Liver (tissue), 9 donors: ENCODE results near the gene ELN. TPM values are rescaled to one million over a fixed set of nuclear protein-coding genes. Genes with fewer than 3 reads are reported as not detected.

ENCODE experiments used
- DNase-seq: peaks from one replicate; pipeline ENCODE4 v3.0.0-alpha.2; 2017; ENCODE audit warnings: low spot score
- H3K27ac ChIP-seq, 2 donors: one replicate each; pipeline ENCODE4 v1.7.0; 2013; ENCODE audit warnings: inconsistent platforms in 2 of 2, low read length in 2 of 2, control low read depth in 1 of 2, low read depth in 1 of 2, mild to moderate bottlenecking in 1 of 2
- H3K27me3 ChIP-seq, 4 donors: one replicate each; pipeline versions ENCODE4 v1.6.1 to v1.7.0; 2013; ENCODE audit warnings: low read length in 3 of 4, inconsistent platforms in 1 of 4, mild to moderate bottlenecking in 1 of 4, moderate library complexity in 1 of 4; ENCODE audit not compliant: control insufficient read depth in 4 of 4, insufficient read depth in 4 of 4
- H3K36me3 ChIP-seq, 4 donors: one replicate each; pipeline versions ENCODE4 v1.6.1 to v1.7.0; 2013; ENCODE audit warnings: low read length in 3 of 4, mild to moderate bottlenecking in 3 of 4, low read depth in 1 of 4, moderate library complexity in 1 of 4; ENCODE audit not compliant: control insufficient read depth in 4 of 4, insufficient read depth in 3 of 4
- H3K4me1 ChIP-seq, 4 donors: one replicate each; pipeline versions ENCODE4 v1.6.1 to v1.7.0; 2013; ENCODE audit warnings: low read length in 3 of 4, mild to moderate bottlenecking in 3 of 4, moderate library complexity in 1 of 4; ENCODE audit not compliant: control insufficient read depth in 4 of 4, insufficient read depth in 4 of 4
- H3K4me3 ChIP-seq, 3 donors: one replicate each; pipeline versions ENCODE4 v1.6.1 to v1.7.0; 2013; ENCODE audit warnings: low read length in 3 of 3, control low read depth in 1 of 3, low read depth in 1 of 3, mild to moderate bottlenecking in 1 of 3
- H3K9ac ChIP-seq, 2 donors: one replicate each; pipeline ENCODE4 v1.7.0; 2013; ENCODE audit warnings: low read length in 2 of 2, mild to moderate bottlenecking in 2 of 2, moderate library complexity in 2 of 2, control low read depth in 1 of 2, low read depth in 1 of 2
- H3K9me3 ChIP-seq, 4 donors: one replicate each; pipeline versions ENCODE4 v1.6.1 to v1.7.0; 2013; ENCODE audit warnings: low read length in 3 of 4; ENCODE audit not compliant: control insufficient read depth in 4 of 4
- ATF3 ChIP-seq: IDR thresholded peaks from 2 replicates; pipeline ENCODE4 v1.6.1; 2016; ENCODE audit warnings: antibody characterized with exemption
- CTCF ChIP-seq: fragments of 150-350 bp; IDR thresholded peaks from 2 replicates; pipeline ENCODE4 v1.5.1; 2017; ENCODE audit warnings: improper control_type of control experiment, low read depth, low read length; ENCODE audit not compliant: missing input control
- EGR1 ChIP-seq, 2 donors: IDR thresholded peaks; 2 replicates each; pipeline ENCODE4 v1.6.1; 2016 to 2018; ENCODE audit warnings: antibody characterized with exemption in 2 of 2, low read depth in 2 of 2
- FOXA1 ChIP-seq: IDR thresholded peaks from 2 replicates; pipeline ENCODE4 v1.6.1; 2016; ENCODE audit warnings: antibody characterized with exemption
- GABPA ChIP-seq, 2 donors: IDR thresholded peaks in 1 of 2; conservative IDR thresholded peaks in 1 of 2; 2 replicates each; pipeline ENCODE4 v1.6.1; 2016; ENCODE audit warnings: antibody characterized with exemption in 2 of 2, mild to moderate bottlenecking in 1 of 2, moderate library complexity in 1 of 2
- JUND ChIP-seq, 2 donors: IDR thresholded peaks; 2 replicates each; pipeline ENCODE4 v1.6.1; 2016; ENCODE audit warnings: antibody characterized with exemption in 2 of 2
- NR2F2 ChIP-seq: IDR thresholded peaks from 2 replicates; pipeline ENCODE4 v1.6.1; 2016; ENCODE audit warnings: antibody characterized with exemption
- RAD21 ChIP-seq, 2 donors: IDR thresholded peaks; 2 replicates each; pipeline ENCODE4 v1.6.1; 2016; ENCODE audit warnings: antibody characterized with exemption in 2 of 2, mild to moderate bottlenecking in 2 of 2
- REST ChIP-seq: IDR thresholded peaks from 2 replicates; pipeline ENCODE4 v1.6.1; 2016; ENCODE audit warnings: antibody characterized with exemption, mild to moderate bottlenecking
- RXRA ChIP-seq, 2 donors: IDR thresholded peaks; 2 replicates each; pipeline ENCODE4 v1.6.1; 2017 to 2018; ENCODE audit warnings: antibody characterized with exemption in 2 of 2, mild to moderate bottlenecking in 1 of 2
- SP1 ChIP-seq: IDR thresholded peaks from 2 replicates; pipeline ENCODE4 v1.6.1; 2018; ENCODE audit warnings: antibody characterized with exemption, mild to moderate bottlenecking
- TAF1 ChIP-seq: conservative IDR thresholded peaks from 2 replicates; pipeline ENCODE4 v1.6.1; 2016; ENCODE audit warnings: antibody characterized with exemption, mild to moderate bottlenecking
- ZBTB33 ChIP-seq: IDR thresholded peaks from 2 replicates; pipeline ENCODE4 v1.6.1; 2016; ENCODE audit warnings: antibody characterized with exemption
- WGBS: extraction: QIAGEN DNeasy Blood & Tissue Kit; methylation state at CpG from one replicate; pipeline ENCODE4 v1.1.7; 2013; 5-methylcytosine and 5-hydroxymethylcytosine counted together
- polyA plus RNA-seq, 2 donors: library from polyadenylated mRNA; stranded (reverse) in 1 of 2; unstranded in 1 of 2; fragments of 200-250 nt in 1 of 2; fragments of >200 nt in 1 of 2; fragmentation: Nextera tagmentation in 1 of 2; extraction: Ambion mirVana in 1 of 2; gene quantifications; one replicate each; pipeline versions ENCODE4 v1.2.1 to v1.2.3, GENCODE V29; 2013 to 2015
- total RNA-seq, 2 donors: library from RNA; depleted of rRNA; stranded (reverse); fragments of >200 nt; gene quantifications; one replicate each; pipeline ENCODE4 v1.2.3, GENCODE V29; 2014
- donor health status: healthy.
- donor health status: healthy.
- donor health status: healthy.
- donor health status: healthy.
- donor health status: healthy.

ELN gene
- total and polyA plus RNA-seq, 4 donors, result 2.7 to 16.3 (median 9.7) TPM

GRCh38 chr7:74057216-74057925 lies 29.4 kb downstream of the ELN start:
- Histone ChIP-seq H3K27ac (no peak overlapping the region), H3K36me3 (no peaks in the 10 kb centered on the region)
- TF ChIP-seq REST (no peak), EGR1 (IDR thresholded peaks at IDR 0.05; ENCODE audit: low read depth in 2 of 2) (no peak), GABPA (IDR thresholded peaks at IDR 0.05 in 1 of 2, conservative IDR thresholded peaks at IDR 0.05 in 1 of 2) (no peak), JUND (IDR thresholded peaks at IDR 0.05) (no peak), ATF3 (no peak), CTCF (no peak), FOXA1 (no peak), RXRA (IDR thresholded peaks at IDR 0.05) (no peak), TAF1 (no peak), ZBTB33 (no peak), NR2F2 (no peak), SP1 (no peak)

GRCh38 chr7:74057987-74058386 lies 30.0 kb downstream of the ELN start:
- DNase-seq, result no peak
- no peaks in the 10 kb centered on the region for H3K36me3 ChIP-seq
- no peak overlapping the region for H3K9ac ChIP-seq
- TF ChIP-seq REST (no peak), TAF1 (no peak), RAD21 (IDR thresholded peaks at IDR 0.05) (no peak), NR2F2 (no peak), JUND (IDR thresholded peaks at IDR 0.05) (no peak)
- peaks cover 3 to 15% (median 8%) of the 10 kb centered on the region in 4 donors for H3K4me1 ChIP-seq
- H3K4me3 ChIP-seq, result no peak overlapping the region
- no peaks in the 10 kb centered on the region for H3K27me3 ChIP-seq
- no peak overlapping the region for H3K27ac ChIP-seq
- no peaks in the 10 kb centered on the region for H3K9me3 ChIP-seq
- WGBS, result 91% methylated on average over 1 of the region's 1 CpG

More at GRCh38 chr7:74057216-74057925, 29.4 kb downstream of the ELN start:
- 88% methylated on average over 11 of the region's 11 CpGs for whole genome bisulfite sequencing
- no peak for DNase-seq
- peaks cover 3 to 15% (median 8%) of the 10 kb centered on the region in 4 donors for H3K4me1 ChIP-seq
- no peaks in the 10 kb centered on the region for H3K9me3 ChIP-seq
- no peak overlapping the region for H3K9ac ChIP-seq
- no peak overlapping the region for H3K4me3 ChIP-seq
- no peaks in the 10 kb centered on the region for H3K27me3 ChIP-seq
